GM13976 (cell line): ENCODE measurements around the gene IPCEF1.

Experiments
- DNase-seq: peaks from one replicate; pipeline ENCODE4 v3.0.0; 2012; ENCODE audit warnings: low spot score
- CTCF ChIP-seq: IDR thresholded peaks from 2 replicates; pipeline ENCODE4 v1.5.1; 2012; ENCODE audit warnings: borderline replicate concordance, mild to moderate bottlenecking; ENCODE audit not compliant: insufficient read depth; ENCODE audit errors: extremely low read depth, missing control alignments, control extremely low read depth
- in situ Hi-C: fragments of 300-500 bp; cut with MboI; formaldehyde crosslinking; loops from one replicate; pipeline ENCODE4 v1.12.0; 2022; ENCODE audit warnings: low sequenced_read_pairs, mixed read lengths, inconsistent platforms; ENCODE audit not compliant: unreplicated experiment

Gene IPCEF1

GRCh38 chr6:154358019-154358545 lies 1.5 kb upstream of the IPCEF1 start:
- no peak for DNase-seq
- no peak for TF ChIP-seq CTCF
- in situ Hi-C loops, result no loop called here

GRCh38 chr6:154356113-154356512 lies 490 bp downstream of the IPCEF1 start:
- no peak for TF ChIP-seq CTCF
- in situ Hi-C loops, result no loop called here
- no peak for DNase-seq

- in situ Hi-C loops, result no loop called here
- DNase-seq, result no peak
- no peak for TF ChIP-seq CTCF
These were observed 2.3 kb downstream of the IPCEF1 start for GRCh38 chr6:154354265-154354777.

DNA sequence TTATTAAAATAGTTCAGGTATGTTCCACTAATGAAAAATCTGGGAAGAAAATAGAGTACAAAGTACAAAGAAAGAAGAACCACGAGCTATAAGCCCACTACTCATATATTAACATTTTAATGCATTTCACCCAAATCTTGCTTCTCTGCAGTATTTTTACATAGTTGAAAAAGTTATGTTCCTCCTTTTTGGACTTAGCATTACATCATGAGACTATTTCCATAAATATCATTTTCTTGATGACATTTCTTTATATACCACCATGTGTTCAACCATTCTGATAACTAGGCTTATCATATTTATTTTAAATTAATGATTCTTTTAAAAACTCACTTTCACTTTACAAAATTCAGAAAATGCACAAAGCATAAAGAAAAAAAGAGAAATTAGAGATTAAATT lies 3.0 kb downstream of the IPCEF1 start:
- DNase-seq, result no peak
- in situ Hi-C loops, result no loop called here
- no peak for TF ChIP-seq CTCF

GRCh38 chr6:154352898-154353585 lies 3.6 kb downstream of the IPCEF1 start:
- in situ Hi-C loops, result no loop called here
- DNase-seq, result peak; percentile 65
- no peak for TF ChIP-seq CTCF

GRCh38 chr6:154350293-154350692 lies 6.3 kb downstream of the IPCEF1 start:
- in situ Hi-C loops, result no loop called here
- DNase-seq, result no peak
- TF ChIP-seq CTCF, result no peak
